ENCODE measurements around the gene MAT2A.
A peak's percentile ranks its signal among the peaks of the same experiment; 100 is the strongest.

Gene MAT2A

GRCh38 chr2:85538507-85539360 is at the start of gene MAT2A:
Gene MAT2A (plus strand): TSS chr2:85539168. CDS start chr2:85539288, 120 bp downstream.
- H3K4me3 ChIP-seq (ENCODE audit: control insufficient read depth, low read depth, low read length), result peak within 1 kb of the TSS; percentile 92
- peak; percentile 75 for TF ChIP-seq CTCF (IDR thresholded peaks at IDR 0.05; ENCODE audit: control insufficient read depth, insufficient read depth, low read depth, low read length, missing control alignments)
- peak; percentile 67 for DNase-seq (ENCODE audit: low read depth)

GRCh38 chr2:85490861-85491755 is 47.9 kb upstream of the MAT2A start:
- no peak overlapping the region for H3K4me3 ChIP-seq (ENCODE audit: control insufficient read depth, low read depth, low read length)
- TF ChIP-seq CTCF (IDR thresholded peaks at IDR 0.05; ENCODE audit: control insufficient read depth, insufficient read depth, low read depth, low read length, missing control alignments), result no peak
- DNase-seq (ENCODE audit: low read depth), result no peak

GRCh38 chr2:85496436-85496835 is 42.5 kb upstream of the MAT2A start:
- no peak overlapping the region for H3K4me3 ChIP-seq (ENCODE audit: control insufficient read depth, low read depth, low read length)
- no peak for DNase-seq (ENCODE audit: low read depth)
- no peak for TF ChIP-seq CTCF (IDR thresholded peaks at IDR 0.05; ENCODE audit: control insufficient read depth, insufficient read depth, low read depth, low read length, missing control alignments)

GRCh38 chr2:85497944-85498630 is 40.9 kb upstream of the MAT2A start:
- DNase-seq (ENCODE audit: low read depth), result no peak
- no peak overlapping the region for H3K4me3 ChIP-seq (ENCODE audit: control insufficient read depth, low read depth, low read length)

GRCh38 chr2:85501248-85501647 is 37.7 kb upstream of the MAT2A start:
- DNase-seq (ENCODE audit: low read depth), result no peak
- no peak overlapping the region for H3K4me3 ChIP-seq (ENCODE audit: control insufficient read depth, low read depth, low read length)
- TF ChIP-seq CTCF (IDR thresholded peaks at IDR 0.05; ENCODE audit: control insufficient read depth, insufficient read depth, low read depth, low read length, missing control alignments), result no peak

More at GRCh38 chr2:85497944-85498630, 40.9 kb upstream of the MAT2A start:
- no peak for TF ChIP-seq CTCF (IDR thresholded peaks at IDR 0.05; ENCODE audit: control insufficient read depth, insufficient read depth, low read depth, low read length, missing control alignments)

- no peak for TF ChIP-seq CTCF (IDR thresholded peaks at IDR 0.05; ENCODE audit: control insufficient read depth, insufficient read depth, low read depth, low read length, missing control alignments)
- DNase-seq (ENCODE audit: low read depth), result no peak
- no peak overlapping the region for H3K4me3 ChIP-seq (ENCODE audit: control insufficient read depth, low read depth, low read length)
Observed at GRCh38 chr2:85502720-85503119, 36.2 kb upstream of the MAT2A start.

Measured in AG09309 (cell line).